K562 (cell line): ENCODE data around the gene SMCO3. TPM values are rescaled to one million over a fixed set of nuclear protein-coding genes. Genes with fewer than 3 reads are reported as not detected.

Experiments used
- ATAC-seq: fragments of 200-7000 bp; cut with Tn5 transposase; 3 replicates; pipeline ENCODE4 v1.9.1; 2020; ENCODE audit warnings: moderate library complexity
- BruUV-seq: library from RNA; stranded (reverse); fragments of 400-500 nt; replicated peaks from 2 replicates; lab custom pipeline; 2021; lab: Mats Ljungman, UMichigan
- CTCF ChIA-PET: fragments of 300-600 bp; formaldehyde crosslinking; extraction: SDS; loops from one replicate; lab custom pipeline; 2021; ENCODE audit warnings: low intra/inter-chr PET ratio; lab: Yijun Ruan, JAX
- POLR2A ChIA-PET: fragments of 300-600, 350-650 bp; sonication (Branson Sonifier 250); formaldehyde crosslinking; extraction: SDS; loops from one replicate; lab custom pipeline; 2021; ENCODE audit warnings: antibody characterized with exemption, inconsistent platforms; lab: Yijun Ruan, JAX
- DNase-seq, 4 experiments: peaks; one replicate each; pipeline versions ENCODE4 v3.0.0 to v3.0.0-alpha.2; 2011 to 2018; ENCODE audit warnings: low spot score in 3 of 4, mixed read lengths in 3 of 4; ENCODE audit errors: extremely low read depth in 1 of 4
- FAIRE-seq: peaks from 2 replicates; lab custom pipeline; 2011; peaks lifted over from hg19 to GRCh38; lab: Jason Lieb, UNC
- H2AFZ ChIP-seq: 2 replicates; pipeline ENCODE4 v1.6.0; 2011; ENCODE audit warnings: low read depth, low read length, control low read depth, inconsistent platforms
- H3K27ac ChIP-seq: fragments of 200-600 bp; 3 replicates; pipeline ENCODE4 v1.8.0; 2011; ENCODE audit warnings: low read depth, mild to moderate bottlenecking, control low read depth, inconsistent platforms, low read length, moderate library complexity, mixed read lengths; ENCODE audit errors: extremely low read depth
- H3K27me3 ChIP-seq, 2 experiments: fragments of 300-600 bp in 1 of 2; 2 replicates in 1 of 2; 3 replicates in 1 of 2; pipeline versions ENCODE4 v1.6.0 to v1.8.0; 2011; ENCODE audit warnings: inconsistent platforms in 2 of 2, low read length in 2 of 2, mild to moderate bottlenecking in 1 of 2, mixed read lengths in 1 of 2, moderate library complexity in 1 of 2; ENCODE audit not compliant: control insufficient read depth in 2 of 2, insufficient read depth in 2 of 2
- H3K36me3 ChIP-seq: fragments of 300-600 bp; 3 replicates; pipeline ENCODE4 v1.8.0; 2011; ENCODE audit warnings: mild to moderate bottlenecking, low read length, inconsistent platforms; ENCODE audit not compliant: control insufficient read depth, insufficient read depth
- H3K4me1 ChIP-seq, 2 experiments: fragments of 200-600 bp in 1 of 2; replicated peaks in 1 of 2; 2 replicates in 1 of 2; 3 replicates in 1 of 2; pipeline versions ENCODE4 v1.5.1 to v1.8.0; 2011; ENCODE audit warnings: inconsistent platforms in 2 of 2, low read length in 2 of 2, mild to moderate bottlenecking in 1 of 2, mixed read lengths in 1 of 2, moderate library complexity in 1 of 2; ENCODE audit not compliant: control insufficient read depth in 2 of 2, insufficient read depth in 2 of 2
- H3K4me2 ChIP-seq: 2 replicates; pipeline ENCODE4 v1.6.1; 2011; ENCODE audit warnings: low read length, control low read depth, inconsistent platforms, mixed read lengths; ENCODE audit not compliant: insufficient read depth
- H3K4me3 ChIP-seq: fragments of 200-600 bp; sonication (generic), shearing (Covaris generic); 2 replicates; pipeline ENCODE4 v1.5.1; 2016; ENCODE audit warnings: control low read depth, inconsistent platforms
- H3K79me2 ChIP-seq: fragments of 200-600 bp; 3 replicates; pipeline ENCODE4 v1.8.0; 2011; ENCODE audit warnings: low read length, inconsistent platforms; ENCODE audit not compliant: control insufficient read depth, insufficient read depth
- H3K9ac ChIP-seq, 2 experiments: 2 replicates each; pipeline versions ENCODE4 v1.6.0 to v1.6.1; 2011; ENCODE audit warnings: low read depth in 2 of 2, low read length in 2 of 2, control low read depth in 1 of 2, inconsistent platforms in 1 of 2, mild to moderate bottlenecking in 1 of 2, mixed read lengths in 1 of 2; ENCODE audit not compliant: insufficient read depth in 1 of 2
- H3K9me1 ChIP-seq: one replicate; pipeline ENCODE4 v1.6.0; 2011; ENCODE audit warnings: inconsistent platforms, mild to moderate bottlenecking, low read length, moderate library complexity; ENCODE audit not compliant: control insufficient read depth, insufficient read depth
- H3K9me3 ChIP-seq: replicated peaks from 2 replicates; pipeline ENCODE4 v1.5.1; 2011; ENCODE audit warnings: low read depth, low read length, inconsistent platforms; ENCODE audit not compliant: control insufficient read depth, insufficient read depth
- H4K20me1 ChIP-seq: replicated peaks from 2 replicates; pipeline ENCODE4 v1.6.1; 2011; ENCODE audit warnings: low read length, inconsistent platforms, mixed read lengths; ENCODE audit not compliant: control insufficient read depth, insufficient read depth
- EP300 ChIP-seq: IDR thresholded peaks from 2 replicates; pipeline ENCODE4 v1.6.1; 2012; ENCODE audit warnings: low read length, improper control_type of control experiment
- NR4A1 ChIP-seq, 2 experiments: fragments of 250-450 bp in 1 of 2; fragments of 450-650 bp in 1 of 2; sonication (Bioruptor Pico) in 1 of 2; IDR thresholded peaks; 2 replicates each; pipeline versions ENCODE4 v1.4.0 to v1.6.1; 2016 to 2020; ENCODE audit warnings: mild to moderate bottlenecking in 2 of 2, missing compliant biosample characterization in 1 of 2, missing genetic modification characterization in 1 of 2, moderate library complexity in 1 of 2
- PKNOX1 ChIP-seq: fragments of 450-650 bp; IDR thresholded peaks from 2 replicates; pipeline ENCODE4 v1.6.1; 2016
- ZNF354B ChIP-seq: fragments of 250-450 bp; sonication (Bioruptor Pico); IDR thresholded peaks from 2 replicates; pipeline ENCODE4 v1.4.0; 2020
- ZNF76 ChIP-seq: fragments of 250-450 bp; sonication (Bioruptor Pico); IDR thresholded peaks from 2 replicates; pipeline ENCODE4 v1.4.0; 2020; ENCODE audit warnings: mild to moderate bottlenecking, moderate library complexity, borderline replicate concordance
- WGBS: fragments of 100-300 bp; shearing (Covaris generic); methylation state at CpG from one replicate; pipeline ENCODE4 v1.1.6; 2016; ENCODE audit warnings: low coverage, mixed read lengths; ENCODE audit not compliant: insufficient coverage; ENCODE audit errors: missing lambda C conversion rate; 5-methylcytosine and 5-hydroxymethylcytosine counted together
- in situ Hi-C: fragments of 300-500 bp; cut with MboI; formaldehyde crosslinking; loops from 4 replicates; pipeline ENCODE4 v1.15.0; 2018; ENCODE audit warnings: inconsistent platforms, mixed read lengths
- intact Hi-C: fragments of 100-400 bp; cut with micrococcal nuclease; formaldehyde crosslinking; loops from 2 replicates; pipeline ENCODE4 v1.14.2; 2022
- polyA plus RNA-seq, 8 experiments: library from polyadenylated mRNA; depleted of rRNA in 4 of 8; stranded (reverse) in 5 of 8; unstranded in 3 of 8; fragments of >200 nt; fragmentation: Nextera tagmentation in 2 of 8; fragmentation: Illumina TruSeq in 1 of 8; extraction: Ambion mirVana in 2 of 8; extraction: Trizol in 1 of 8; gene quantifications; 2 replicates each; pipeline versions ENCODE4 v1.2.1 to v1.2.3, GENCODE V29; 2011 to 2014; ENCODE audit warnings: inconsistent platforms in 1 of 8, missing spikeins in 1 of 8
- total RNA-seq, 7 experiments: library from RNA; depleted of rRNA in 6 of 7; stranded (reverse); fragments of >200 nt in 6 of 7; fragmentation: Illumina TruSeq in 2 of 7; extraction: Trizol in 2 of 7; gene quantifications; 2 replicates each; pipeline versions ENCODE4 v1.2.1 to v1.2.3, GENCODE V29; 2011 to 2021; ENCODE audit warnings: low replicate concordance in 1 of 7

SMCO3 gene
- total and polyA plus RNA-seq, 9 of the 15 experiments (the other 6 are each of a cell fraction or from before 2014, with no cell fraction given), result 0.10 to 0.14 TPM; not detected in 7

GRCh38 chr12:14776236-14776961 is 37.6 kb downstream of the SMCO3 start:
- Histone ChIP-seq H2AFZ (no peak overlapping the region), H4K20me1 (no peaks in the 10 kb centered on the region), H3K79me2 (no peaks in the 10 kb centered on the region), H3K27me3 (peaks cover 0 to 14% of the 10 kb centered on the region in 2 experiments; a peak in 2 of 5 replicates), H3K27ac (no peak overlapping the region), H3K4me2 (no peak overlapping the region), H3K4me1 (no peaks in the 10 kb centered on the region; a peak in 1 of 5 replicates), H3K9ac (no peak overlapping the region), H3K4me3 (no peak overlapping the region), H3K9me1 (no peaks in the 10 kb centered on the region), H3K9me3 (no peaks in the 10 kb centered on the region), H3K36me3 (no peaks in the 10 kb centered on the region)
- BruUV-seq, result no TSS peak
- intact Hi-C loops (no loop called here), in situ Hi-C loops (no loop called here)
- CTCF ChIA-PET, result no interaction called here
- DNase-seq (no peak), FAIRE-seq (no peak), ATAC-seq (no peak)
- 12% methylated on average over 5 of the region's 5 CpGs for WGBS
- TF ChIP-seq NR4A1 (CRISPR knock-in tag; IDR thresholded peaks at IDR 0.05) (no peak), NR4A1 (tag; IDR thresholded peaks at IDR 0.05) (no peak), EP300 (no peak), ZNF354B (CRISPR knock-in tag) (no peak), ZNF76 (CRISPR knock-in tag) (no peak), PKNOX1 (no peak)
- TF ChIP-seq, all 486 proteins: peak for 0
- POLR2A ChIA-PET, result no interaction called here
